Liver (tissue), 9 donors: ENCODE measurements around the gene HMGCL. TPM values are rescaled to one million over a fixed set of nuclear protein-coding genes. Genes with fewer than 3 reads are reported as not detected.

Experiments
- DNase-seq: peaks from one replicate; pipeline ENCODE4 v3.0.0-alpha.2; 2017; ENCODE audit warnings: low spot score
- H3K27ac ChIP-seq, 2 donors: one replicate each; pipeline ENCODE4 v1.7.0; 2013; ENCODE audit warnings: inconsistent platforms in 2 of 2, low read length in 2 of 2, control low read depth in 1 of 2, low read depth in 1 of 2, mild to moderate bottlenecking in 1 of 2
- H3K27me3 ChIP-seq, 4 donors: one replicate each; pipeline versions ENCODE4 v1.6.1 to v1.7.0; 2013; ENCODE audit warnings: low read length in 3 of 4, inconsistent platforms in 1 of 4, mild to moderate bottlenecking in 1 of 4, moderate library complexity in 1 of 4; ENCODE audit not compliant: control insufficient read depth in 4 of 4, insufficient read depth in 4 of 4
- H3K36me3 ChIP-seq, 4 donors: one replicate each; pipeline versions ENCODE4 v1.6.1 to v1.7.0; 2013; ENCODE audit warnings: low read length in 3 of 4, mild to moderate bottlenecking in 3 of 4, low read depth in 1 of 4, moderate library complexity in 1 of 4; ENCODE audit not compliant: control insufficient read depth in 4 of 4, insufficient read depth in 3 of 4
- H3K4me1 ChIP-seq, 4 donors: one replicate each; pipeline versions ENCODE4 v1.6.1 to v1.7.0; 2013; ENCODE audit warnings: low read length in 3 of 4, mild to moderate bottlenecking in 3 of 4, moderate library complexity in 1 of 4; ENCODE audit not compliant: control insufficient read depth in 4 of 4, insufficient read depth in 4 of 4
- H3K4me3 ChIP-seq, 3 donors: one replicate each; pipeline versions ENCODE4 v1.6.1 to v1.7.0; 2013; ENCODE audit warnings: low read length in 3 of 3, control low read depth in 1 of 3, low read depth in 1 of 3, mild to moderate bottlenecking in 1 of 3
- H3K9ac ChIP-seq, 2 donors: one replicate each; pipeline ENCODE4 v1.7.0; 2013; ENCODE audit warnings: low read length in 2 of 2, mild to moderate bottlenecking in 2 of 2, moderate library complexity in 2 of 2, control low read depth in 1 of 2, low read depth in 1 of 2
- H3K9me3 ChIP-seq, 4 donors: one replicate each; pipeline versions ENCODE4 v1.6.1 to v1.7.0; 2013; ENCODE audit warnings: low read length in 3 of 4; ENCODE audit not compliant: control insufficient read depth in 4 of 4
- ATF3 ChIP-seq: IDR thresholded peaks from 2 replicates; pipeline ENCODE4 v1.6.1; 2016; ENCODE audit warnings: antibody characterized with exemption
- CTCF ChIP-seq: fragments of 150-350 bp; IDR thresholded peaks from 2 replicates; pipeline ENCODE4 v1.5.1; 2017; ENCODE audit warnings: improper control_type of control experiment, low read depth, low read length; ENCODE audit not compliant: missing input control
- EGR1 ChIP-seq, 2 donors: IDR thresholded peaks; 2 replicates each; pipeline ENCODE4 v1.6.1; 2016 to 2018; ENCODE audit warnings: antibody characterized with exemption in 2 of 2, low read depth in 2 of 2
- HNF4A ChIP-seq, 2 donors: conservative IDR thresholded peaks; 2 replicates each; pipeline ENCODE4 v1.6.1; 2016; ENCODE audit warnings: antibody characterized with exemption in 2 of 2, mild to moderate bottlenecking in 2 of 2
- HNF4G ChIP-seq: IDR thresholded peaks from 2 replicates; pipeline ENCODE4 v1.6.1; 2016; ENCODE audit warnings: antibody characterized with exemption
- JUND ChIP-seq, 2 donors: IDR thresholded peaks; 2 replicates each; pipeline ENCODE4 v1.6.1; 2016; ENCODE audit warnings: antibody characterized with exemption in 2 of 2
- MAX ChIP-seq: IDR thresholded peaks from 2 replicates; pipeline ENCODE4 v1.6.1; 2016; ENCODE audit warnings: antibody characterized with exemption
- NR2F2 ChIP-seq: IDR thresholded peaks from 2 replicates; pipeline ENCODE4 v1.6.1; 2016; ENCODE audit warnings: antibody characterized with exemption
- RAD21 ChIP-seq, 2 donors: IDR thresholded peaks; 2 replicates each; pipeline ENCODE4 v1.6.1; 2016; ENCODE audit warnings: antibody characterized with exemption in 2 of 2, mild to moderate bottlenecking in 2 of 2
- REST ChIP-seq: IDR thresholded peaks from 2 replicates; pipeline ENCODE4 v1.6.1; 2016; ENCODE audit warnings: antibody characterized with exemption, mild to moderate bottlenecking
- SP1 ChIP-seq: IDR thresholded peaks from 2 replicates; pipeline ENCODE4 v1.6.1; 2018; ENCODE audit warnings: antibody characterized with exemption, mild to moderate bottlenecking
- YY1 ChIP-seq: IDR thresholded peaks from 2 replicates; pipeline ENCODE4 v1.6.1; 2016; ENCODE audit warnings: antibody characterized with exemption, mild to moderate bottlenecking
- ZBTB33 ChIP-seq: IDR thresholded peaks from 2 replicates; pipeline ENCODE4 v1.6.1; 2016; ENCODE audit warnings: antibody characterized with exemption
- WGBS: extraction: QIAGEN DNeasy Blood & Tissue Kit; methylation state at CpG from one replicate; pipeline ENCODE4 v1.1.7; 2013; 5-methylcytosine and 5-hydroxymethylcytosine counted together
- polyA plus RNA-seq, 2 donors: library from polyadenylated mRNA; stranded (reverse) in 1 of 2; unstranded in 1 of 2; fragments of 200-250 nt in 1 of 2; fragments of >200 nt in 1 of 2; fragmentation: Nextera tagmentation in 1 of 2; extraction: Ambion mirVana in 1 of 2; gene quantifications; one replicate each; pipeline versions ENCODE4 v1.2.1 to v1.2.3, GENCODE V29; 2013 to 2015
- total RNA-seq, 2 donors: library from RNA; depleted of rRNA; stranded (reverse); fragments of >200 nt; gene quantifications; one replicate each; pipeline ENCODE4 v1.2.3, GENCODE V29; 2014
- donor health status: healthy.
- donor health status: healthy.
- donor health status: healthy.
- donor health status: healthy.
- donor health status: healthy.

HMGCL gene
- total and polyA plus RNA-seq, 4 donors: 68.2 to 198 (median 149) TPM

GRCh38 chr1:23799570-23800399 is 25.4 kb downstream of the HMGCL start:
- H3K4me1 ChIP-seq: peaks cover 12 to 50% (median 41%) of the 10 kb centered on the region in 4 donors
- H3K4me3 ChIP-seq: peak overlapping the region; percentile 80 to 91 (median 80)
- H3K9ac ChIP-seq: peak overlapping the region; percentile 62 to 96
- peak overlapping the region; percentile 99 to 100 for H3K27ac ChIP-seq
- H3K27me3 ChIP-seq: no peaks in the 10 kb centered on the region
- H3K36me3 ChIP-seq: peaks cover 2 to 27% (median 10%) of the 10 kb centered on the region in 4 donors
- TF ChIP-seq HNF4G: peak; percentile 45
- no peak for TF ChIP-seq JUND (IDR thresholded peaks at IDR 0.05)
- peak; percentile 33 for TF ChIP-seq YY1
- peak; percentile 63 for TF ChIP-seq SP1
- peak; percentile 3 to 57 for TF ChIP-seq EGR1 (IDR thresholded peaks at IDR 0.05; ENCODE audit: low read depth in 2 of 2)
- TF ChIP-seq ATF3: no peak
- TF ChIP-seq REST: peak; percentile 19
- TF ChIP-seq RAD21 (IDR thresholded peaks at IDR 0.05): peak in 1 of 2 donors; percentile 17
- TF ChIP-seq HNF4A (conservative IDR thresholded peaks at IDR 0.05): peak; percentile 71 to 75
- WGBS: 3% methylated on average over 48 of the region's 48 CpGs
- peak; percentile 70 for DNase-seq
- H3K9me3 ChIP-seq: no peaks in the 10 kb centered on the region

- Histone ChIP-seq H3K27ac (peak overlapping the region; percentile 99 to 100), H3K27me3 (no peaks in the 10 kb centered on the region), H3K4me1 (peaks cover 12 to 54% (median 43%) of the 10 kb centered on the region in 4 donors), H3K4me3 (peak overlapping the region in 2 of 3 donors; percentile 80), H3K9ac (peak overlapping the region in 1 of 2 donors; percentile 53), H3K9me3 (no peaks in the 10 kb centered on the region), H3K36me3 (peaks cover 2 to 25% (median 9%) of the 10 kb centered on the region in 4 donors)
- WGBS: 74% methylated on average over 7 of the region's 7 CpGs
- no peak for DNase-seq
- TF ChIP-seq MAX (no peak), ATF3 (no peak), ZBTB33 (no peak), HNF4A (conservative IDR thresholded peaks at IDR 0.05) (no peak), YY1 (no peak), NR2F2 (no peak), CTCF (no peak), JUND (IDR thresholded peaks at IDR 0.05) (no peak)
Observed at GRCh38 chr1:23799255-23799569, 26.0 kb downstream of the HMGCL start.
